Ishikawa (cell line): Measurements from ENCODE around the gene RTL9.

Source experiments
- CEBPB ChIP-seq: IDR thresholded peaks from 2 replicates; pipeline ENCODE4 v1.6.1; 2012
- CREB1 ChIP-seq: IDR thresholded peaks from 2 replicates; pipeline ENCODE4 v1.6.1; 2012; ENCODE audit warnings: low read depth
- EP300 ChIP-seq: IDR thresholded peaks from 2 replicates; pipeline ENCODE4 v1.6.1; 2012; ENCODE audit warnings: borderline replicate concordance
- FOXM1 ChIP-seq: IDR thresholded peaks from 2 replicates; pipeline ENCODE4 v1.6.1; 2012; ENCODE audit warnings: low read depth, borderline replicate concordance
- MAX ChIP-seq: IDR thresholded peaks from 2 replicates; pipeline ENCODE4 v1.6.1; 2012
- NFIC ChIP-seq: IDR thresholded peaks from 2 replicates; pipeline ENCODE4 v1.6.1; 2012
- RAD21 ChIP-seq: IDR thresholded peaks from 2 replicates; pipeline ENCODE4 v1.6.1; 2012; ENCODE audit warnings: low read depth
- REST ChIP-seq: IDR thresholded peaks from 2 replicates; pipeline ENCODE4 v1.6.1; 2012; ENCODE audit warnings: low read depth, mild to moderate bottlenecking
- TAF1 ChIP-seq: IDR thresholded peaks from 2 replicates; pipeline ENCODE4 v1.6.1; 2012; ENCODE audit warnings: low read depth, mild to moderate bottlenecking
- TCF12 ChIP-seq: IDR thresholded peaks from 2 replicates; pipeline ENCODE4 v1.6.1; 2012; ENCODE audit warnings: low read depth
- TEAD4 ChIP-seq: IDR thresholded peaks from 2 replicates; pipeline ENCODE4 v1.6.1; 2012
- USF1 ChIP-seq: IDR thresholded peaks from 2 replicates; pipeline ENCODE4 v1.6.1; 2012
- YY1 ChIP-seq: IDR thresholded peaks from 2 replicates; pipeline ENCODE4 v1.6.1; 2012; ENCODE audit warnings: low read depth
- ZBTB7A ChIP-seq: IDR thresholded peaks from 2 replicates; pipeline ENCODE4 v1.6.1; 2012; ENCODE audit warnings: low read depth

GRCh38 chrX:110389570-110389969 lies 30.9 kb downstream of the RTL9 start:
- TF ChIP-seq REST (no peak), MAX (no peak), EP300 (no peak), TCF12 (no peak), YY1 (no peak), FOXM1 (no peak), TAF1 (no peak), NFIC (no peak), RAD21 (no peak), TEAD4 (no peak), CEBPB (no peak), USF1 (no peak), CREB1 (no peak), ZBTB7A (no peak)
